GM18511 (cell line): ENCODE data around the gene OVCH2.

ENCODE experiments used
- ATAC-seq: cut with Tn5 transposase; IDR thresholded peaks from one replicate; pipeline ENCODE4 v1.9.1; 2021; ENCODE audit warnings: mild to moderate bottlenecking, moderate library complexity; ENCODE audit not compliant: unreplicated experiment

OVCH2 gene

DNA sequence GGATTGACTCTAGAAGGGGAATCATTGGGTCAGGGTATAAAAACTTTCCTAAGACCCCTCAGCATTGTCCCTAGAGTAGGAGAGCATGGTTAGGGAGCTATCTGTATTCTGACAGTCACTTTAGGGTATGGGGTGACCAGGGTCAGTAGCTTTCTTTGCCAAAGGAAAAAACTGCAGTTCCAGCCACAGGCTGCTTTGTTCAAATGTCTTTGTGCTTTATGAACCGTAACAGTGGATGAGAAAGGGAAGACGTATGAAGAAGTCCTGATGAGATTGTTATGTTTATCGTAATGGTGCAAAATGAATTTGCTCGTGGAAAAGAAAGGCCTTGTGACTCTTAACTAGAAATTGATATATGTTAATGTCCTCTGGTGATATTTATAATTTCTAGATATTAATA, 63.0 kb downstream of the OVCH2 start:
- no peak for ATAC-seq

- ATAC-seq = no peak
These were observed 63.5 kb downstream of the OVCH2 start for GRCh38 chr11:7642747-7643146.

DNA sequence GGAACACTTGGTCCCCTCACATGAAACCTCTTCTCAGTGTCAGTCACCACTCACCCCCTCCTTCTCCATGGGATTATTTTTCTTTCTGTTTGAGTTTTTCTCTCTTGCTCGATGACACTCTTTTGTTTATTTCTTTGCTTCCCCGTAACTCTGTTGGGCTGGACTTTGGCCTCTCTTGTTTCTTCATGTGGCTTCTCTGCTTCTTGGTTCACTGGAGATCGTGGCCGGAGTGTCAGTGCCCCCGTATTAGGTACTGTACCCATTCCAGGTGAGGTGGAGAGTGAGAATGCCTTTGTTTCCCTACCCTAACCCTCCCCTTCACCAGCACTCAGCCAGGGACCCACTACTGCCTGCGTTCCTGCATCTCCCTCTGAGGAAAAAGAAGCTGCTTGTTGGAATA, 65.5 kb downstream of the OVCH2 start:
- ATAC-seq = no peak

GRCh38 chr11:7639643-7640025, 66.6 kb downstream of the OVCH2 start:
- no peak for ATAC-seq
